GM19463 (cell line): Measurements from ENCODE around the gene IGSF3.

Source experiments
- ATAC-seq: cut with Tn5 transposase; IDR thresholded peaks from one replicate; pipeline ENCODE4 v1.9.1; 2021; ENCODE audit warnings: mild to moderate bottlenecking, moderate library complexity; ENCODE audit not compliant: unreplicated experiment

IGSF3 gene

DNA sequence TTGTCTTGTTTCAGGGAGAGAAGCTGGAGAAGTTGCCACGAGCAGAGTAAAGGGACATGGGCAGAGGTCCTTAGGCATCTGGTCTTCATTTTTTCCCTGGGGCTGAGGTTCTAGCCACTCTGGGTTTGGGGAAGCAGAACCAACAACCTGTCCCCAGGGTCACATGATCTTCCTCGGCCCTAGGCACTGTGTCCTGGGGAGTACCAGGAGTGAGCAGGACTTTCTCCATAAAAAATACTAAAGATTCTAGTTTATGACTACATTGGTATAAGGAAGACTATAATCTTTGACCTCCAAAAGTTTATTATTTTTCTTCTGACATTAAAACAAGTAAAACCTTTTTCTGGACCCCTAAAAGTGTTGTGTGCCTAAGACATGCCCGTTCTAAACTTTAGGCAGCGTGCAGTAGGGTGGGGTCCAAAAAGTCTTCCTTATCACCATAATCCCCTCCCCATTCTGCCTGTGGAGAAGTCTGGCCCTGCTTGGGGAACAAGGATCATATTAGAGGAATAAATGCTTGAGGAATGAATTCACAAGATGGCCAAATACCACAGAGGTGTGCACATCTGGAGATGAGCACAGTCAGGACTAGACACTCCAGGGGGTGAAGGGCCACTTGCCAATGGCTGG, 19.3 kb upstream of the IGSF3 start:
- ATAC-seq = no peak

- ATAC-seq = no peak
Observed at GRCh38 chr1:116686175-116686574, 18.6 kb upstream of the IGSF3 start.

- ATAC-seq = no peak
Observed at GRCh38 chr1:116684575-116684974, 17.0 kb upstream of the IGSF3 start.

GRCh38 chr1:116682641-116683221, 15.2 kb upstream of the IGSF3 start:
- no peak for ATAC-seq

GRCh38 chr1:116681343-116681899, 13.9 kb upstream of the IGSF3 start:
- no peak for ATAC-seq

DNA sequence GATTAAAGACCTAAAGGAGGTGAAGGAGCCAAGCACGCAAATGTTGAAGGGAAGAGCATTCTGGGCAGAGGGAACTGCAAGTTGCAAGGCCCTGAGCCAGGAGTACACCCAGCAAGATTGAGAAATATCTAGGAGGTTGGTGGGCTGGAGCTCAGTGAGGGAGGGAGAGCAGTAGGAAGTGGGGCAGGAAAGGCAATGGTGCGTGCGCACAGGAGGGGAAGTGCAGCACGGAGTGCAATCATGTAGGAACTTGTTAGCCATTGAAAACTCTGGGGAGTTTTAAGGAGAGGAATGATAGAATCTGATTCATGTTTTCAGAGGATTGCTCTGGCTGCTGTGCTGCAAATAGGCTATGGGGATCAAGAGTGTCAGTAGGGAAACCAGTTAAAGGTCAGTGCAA, 13.2 kb upstream of the IGSF3 start:
- no peak for ATAC-seq

DNA sequence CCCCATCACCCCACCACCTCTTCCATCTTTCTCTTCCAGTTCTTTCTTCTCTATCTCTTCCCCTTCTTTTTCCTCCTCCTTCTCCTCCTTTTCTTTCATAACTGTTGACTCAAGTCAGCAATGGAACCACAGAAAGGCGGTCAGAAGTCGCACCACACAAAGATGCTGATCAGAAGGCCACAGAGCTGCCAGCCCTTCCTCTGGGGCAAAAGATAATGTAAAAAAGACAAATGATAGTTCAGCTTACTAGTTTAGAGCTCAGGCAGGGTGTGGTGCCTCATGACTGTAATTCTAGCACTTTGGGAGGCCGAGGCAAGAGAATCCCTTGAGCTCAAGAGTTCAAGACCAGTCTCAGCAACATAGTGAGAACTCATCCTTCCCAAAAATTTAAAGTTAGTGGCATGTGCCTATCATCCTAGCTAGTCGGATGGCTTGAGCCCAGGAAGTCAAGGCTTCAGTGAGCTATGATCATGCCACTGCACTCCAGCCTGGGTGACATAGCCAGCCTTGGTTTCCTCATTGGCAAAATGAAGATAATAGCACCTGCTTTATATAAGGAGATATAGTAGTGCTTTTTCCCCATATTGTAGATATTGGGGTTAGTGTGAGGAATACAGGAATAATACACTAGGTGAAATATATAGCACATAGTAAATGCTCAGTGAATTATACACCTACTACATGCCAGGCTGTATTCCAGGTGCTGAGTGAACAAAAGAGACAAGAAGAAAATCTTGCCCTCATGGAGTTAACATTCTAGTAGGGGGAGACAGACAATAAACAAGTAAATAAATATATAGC, 12.5 kb upstream of the IGSF3 start:
- no peak for ATAC-seq

GRCh38 chr1:116679091-116679827, 11.7 kb upstream of the IGSF3 start:
- no peak for ATAC-seq

- ATAC-seq = no peak
Observed at GRCh38 chr1:116678732-116679090, 11.2 kb upstream of the IGSF3 start.

- ATAC-seq = no peak
Observed at GRCh38 chr1:116677474-116678062, 10.0 kb upstream of the IGSF3 start.

DNA sequence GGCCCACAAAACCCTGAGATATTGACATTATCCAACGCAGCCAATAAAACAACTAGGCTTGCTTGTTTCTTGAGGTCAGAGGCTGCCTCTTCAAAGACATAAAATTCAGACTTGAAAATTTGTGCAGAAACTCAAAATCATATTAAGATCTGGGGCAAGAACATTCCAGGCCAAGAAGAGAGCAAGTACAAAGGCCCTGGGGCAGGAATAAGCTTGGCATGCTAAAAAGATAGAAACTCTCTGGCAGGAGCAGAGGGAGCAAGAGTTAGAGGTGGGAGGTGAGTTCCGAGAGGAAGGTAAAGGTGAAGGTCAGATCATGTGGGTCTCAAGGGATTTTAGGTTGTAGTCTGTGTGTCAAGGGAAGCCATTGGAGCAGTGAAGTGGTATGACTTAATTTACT, 8.8 kb upstream of the IGSF3 start:
- no peak for ATAC-seq

DNA sequence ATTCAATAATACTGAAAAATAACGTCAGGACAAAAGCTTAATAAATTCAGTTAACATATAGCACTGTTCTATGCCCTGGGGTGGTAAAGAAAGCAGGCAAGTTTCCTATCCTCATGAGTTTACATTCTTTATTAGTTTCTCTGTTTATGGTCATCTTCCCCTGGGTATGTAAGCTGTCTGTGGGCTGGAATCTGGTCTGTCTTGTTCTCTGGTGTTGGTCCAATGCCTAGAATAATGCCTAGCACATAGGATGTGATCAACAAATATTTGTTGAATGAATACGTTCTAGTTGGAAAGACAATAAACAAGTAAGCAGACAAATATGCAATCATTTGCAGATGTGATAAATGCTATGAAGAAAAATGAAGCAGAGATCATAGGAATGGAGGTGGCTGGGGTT, 7.2 kb upstream of the IGSF3 start:
- ATAC-seq = no peak

- no peak for ATAC-seq
Observed at GRCh38 chr1:116674011-116674531, 6.5 kb upstream of the IGSF3 start.

GRCh38 chr1:116671912-116672311, 4.4 kb upstream of the IGSF3 start:
- no peak for ATAC-seq

GRCh38 chr1:116671072-116671760, 3.7 kb upstream of the IGSF3 start:
- no peak for ATAC-seq

DNA sequence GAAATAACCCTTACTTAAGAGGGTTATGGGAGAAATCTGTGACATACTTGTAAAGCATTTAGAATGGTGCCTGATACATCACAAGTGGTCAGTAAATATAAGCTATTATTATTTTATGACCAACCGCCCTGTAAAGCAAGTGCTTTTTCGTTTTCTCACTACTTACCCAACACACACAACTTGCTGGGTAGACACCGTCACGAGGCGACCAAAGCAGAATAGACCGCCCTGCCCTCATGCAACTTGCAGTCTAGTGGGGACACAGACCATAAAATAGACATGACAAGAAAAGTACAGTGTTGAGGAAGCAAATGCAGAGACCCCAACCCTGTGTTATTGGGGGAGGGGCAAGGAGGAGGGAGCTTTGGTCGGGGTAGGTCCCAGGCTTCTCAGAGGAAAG, 744 bp upstream of the IGSF3 start:
- no peak for ATAC-seq

GRCh38 chr1:116667078-116667574, 407 bp downstream of the IGSF3 start:
- no peak for ATAC-seq

DNA sequence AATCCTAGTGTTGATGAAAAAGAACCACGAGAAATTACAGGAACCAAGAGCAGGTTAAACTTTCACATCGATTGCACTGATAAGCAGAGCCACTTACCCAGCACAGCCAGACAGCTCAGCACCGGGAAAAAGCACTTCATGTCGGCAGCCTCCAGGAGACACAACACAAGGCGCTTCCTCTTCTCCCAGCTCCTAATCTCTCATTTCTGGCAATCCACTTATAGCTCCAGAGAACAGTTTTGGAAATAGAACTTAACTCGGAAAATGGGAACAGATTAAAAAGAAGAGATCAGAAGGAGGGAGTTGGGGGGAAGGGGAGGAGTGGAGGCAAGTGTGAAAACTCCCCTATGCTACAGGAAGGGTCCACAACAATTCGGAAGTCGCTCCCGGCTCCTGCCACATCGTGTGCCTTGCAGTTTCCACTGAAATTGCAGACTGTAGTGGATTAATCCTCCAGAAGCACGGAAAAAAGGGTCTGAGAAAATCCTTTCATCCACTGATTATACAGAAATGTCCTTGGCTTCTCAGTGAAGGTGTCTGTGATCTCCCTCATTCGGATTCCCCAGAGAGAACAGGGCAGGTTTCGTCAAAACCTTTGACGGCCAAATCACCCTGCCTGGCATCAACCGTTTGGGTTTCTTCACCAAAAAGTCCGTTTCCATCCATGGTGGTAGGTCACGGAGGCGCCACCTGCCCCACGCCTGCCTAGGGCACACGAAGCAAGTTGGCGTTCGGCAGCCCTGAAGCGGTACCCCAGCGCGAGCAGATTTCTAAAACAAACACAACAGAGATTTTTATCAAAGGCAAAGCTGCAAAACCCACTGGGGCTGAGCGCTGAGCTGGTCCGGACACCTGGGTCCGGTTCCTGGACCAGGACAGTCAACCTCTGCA, 1.1 kb downstream of the IGSF3 start:
- ATAC-seq = no peak

DNA sequence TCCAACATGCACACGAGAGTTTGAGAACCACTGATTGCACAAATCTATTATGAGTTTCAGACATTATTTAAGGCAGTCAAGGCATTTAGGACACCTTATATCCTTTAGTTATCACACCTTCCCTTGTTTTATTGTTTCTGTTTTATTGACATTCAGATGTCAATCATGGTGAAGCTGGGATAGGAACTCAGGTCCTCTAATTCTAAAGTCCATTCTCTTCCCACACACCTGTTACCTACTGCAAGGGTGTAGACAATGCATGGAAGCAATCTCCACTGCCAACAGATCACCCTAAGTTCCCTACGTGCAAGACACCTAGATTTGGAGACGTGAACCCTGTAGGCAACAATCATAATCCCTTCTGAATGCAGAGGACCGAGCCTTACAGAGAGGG, 2.6 kb downstream of the IGSF3 start:
- ATAC-seq = no peak
